Chondrocyte (in vitro differentiated cells): Measurements from ENCODE around the gene COL6A2. TPM values are rescaled to one million over a fixed set of nuclear protein-coding genes. Genes with fewer than 3 reads are reported as not detected.

Source experiments
- DNase-seq: peaks from one replicate; pipeline ENCODE4 v3.0.0; 2021; ENCODE audit warnings: mixed read lengths, low spot score
- H3K27ac Mint-ChIP-seq: one replicate; pipeline ENCODE4 v1.8.0; 2021; ENCODE audit warnings: mild to moderate bottlenecking, moderate library complexity, mixed read lengths; ENCODE audit not compliant: unreplicated experiment
- H3K27me3 Mint-ChIP-seq: 2 replicates; pipeline ENCODE4 v1.8.0; 2021; ENCODE audit warnings: low read depth, mixed read lengths
- H3K36me3 Mint-ChIP-seq: 2 replicates; pipeline ENCODE4 v1.8.0; 2021; ENCODE audit warnings: low read depth, mixed read lengths
- H3K4me1 Mint-ChIP-seq: 2 replicates; pipeline ENCODE4 v1.8.0; 2021; ENCODE audit warnings: low read depth, mild to moderate bottlenecking, mixed read lengths
- H3K4me3 Mint-ChIP-seq: one replicate; pipeline ENCODE4 v1.8.0; 2021; ENCODE audit warnings: mild to moderate bottlenecking, moderate library complexity, mixed read lengths; ENCODE audit not compliant: unreplicated experiment
- H3K9me3 Mint-ChIP-seq: 2 replicates; pipeline ENCODE4 v1.8.0; 2021; ENCODE audit warnings: low read depth, mixed read lengths
- CTCF ChIP-seq: fragments of 200-600 bp; sonication (generic); IDR thresholded peaks from 2 replicates; pipeline ENCODE4 v1.5.0; 2021; ENCODE audit warnings: antibody characterized with exemption, mild to moderate bottlenecking, moderate library complexity
- total RNA-seq: library from RNA; stranded (reverse); gene quantifications from 3 replicates; pipeline ENCODE4 v1.2.1, GENCODE V29; 2021

The COL6A2 gene
- total RNA-seq, 1 donor from 2014 or later: 1,646 TPM

DNA sequence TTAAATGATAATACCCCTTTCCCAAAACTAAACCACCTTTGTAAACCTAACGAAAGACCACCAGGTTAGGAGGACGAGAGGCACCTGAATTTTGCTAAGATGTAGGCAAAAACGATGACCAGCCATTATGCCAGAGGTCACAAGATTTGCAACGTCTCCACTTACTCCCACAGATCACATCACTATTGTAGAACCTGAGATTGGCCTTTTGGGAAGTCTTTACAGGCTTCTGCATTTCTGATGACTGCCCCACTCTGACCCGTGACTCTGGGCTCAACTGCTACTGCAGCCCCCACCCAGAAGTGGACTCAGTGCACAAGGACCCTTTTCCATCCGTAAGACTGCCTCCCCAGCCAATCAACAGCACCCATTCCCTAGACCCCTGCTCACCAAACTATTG, 36.4 kb upstream of the COL6A2 start:
- Mint-ChIP-seq H3K9me3 (peaks cover 14% of the 10 kb centered on the region), H3K36me3 (no peaks in the 10 kb centered on the region), H3K4me3 (no peak overlapping the region), H3K4me1 (peaks cover 76% of the 10 kb centered on the region), H3K27me3 (no peaks in the 10 kb centered on the region), H3K27ac (peak overlapping the region; percentile 97)
- no peak for TF ChIP-seq CTCF
- DNase-seq: no peak

- peaks cover 14% of the 10 kb centered on the region for H3K9me3 Mint-ChIP-seq
- peaks cover 76% of the 10 kb centered on the region for H3K4me1 Mint-ChIP-seq
- no peaks in the 10 kb centered on the region for H3K36me3 Mint-ChIP-seq
- TF ChIP-seq CTCF: no peak
- no peak overlapping the region for H3K27ac Mint-ChIP-seq
- no peak overlapping the region for H3K4me3 Mint-ChIP-seq
- no peak for DNase-seq
- H3K27me3 Mint-ChIP-seq: no peaks in the 10 kb centered on the region
These were observed 36.0 kb upstream of the COL6A2 start for GRCh38 chr21:46061950-46062349.

GRCh38 chr21:46062471-46063211, 35.3 kb upstream of the COL6A2 start:
- no peak for DNase-seq

GRCh38 chr21:46063227-46063626, 34.7 kb upstream of the COL6A2 start:
- Mint-ChIP-seq H3K4me1 (peaks cover 77% of the 10 kb centered on the region), H3K9me3 (peaks cover 14% of the 10 kb centered on the region), H3K27me3 (no peaks in the 10 kb centered on the region), H3K27ac (no peak overlapping the region), H3K36me3 (no peaks in the 10 kb centered on the region), H3K4me3 (no peak overlapping the region)
- no peak for DNase-seq
- no peak for TF ChIP-seq CTCF

More at GRCh38 chr21:46062471-46063211, 35.3 kb upstream of the COL6A2 start:
- Mint-ChIP-seq H3K36me3 (no peaks in the 10 kb centered on the region), H3K4me1 (peaks cover 77% of the 10 kb centered on the region), H3K9me3 (peaks cover 14% of the 10 kb centered on the region), H3K27ac (no peak overlapping the region), H3K27me3 (no peaks in the 10 kb centered on the region), H3K4me3 (no peak overlapping the region)
- TF ChIP-seq CTCF: no peak

- no peaks in the 10 kb centered on the region for H3K27me3 Mint-ChIP-seq
- peak overlapping the region; percentile 58 for H3K27ac Mint-ChIP-seq
- H3K4me1 Mint-ChIP-seq: peaks cover 71% of the 10 kb centered on the region
- no peak for TF ChIP-seq CTCF
- DNase-seq: peak; percentile 75
- no peaks in the 10 kb centered on the region for H3K36me3 Mint-ChIP-seq
- H3K4me3 Mint-ChIP-seq: peak overlapping the region; percentile 46
- peaks cover 14% of the 10 kb centered on the region for H3K9me3 Mint-ChIP-seq
These were observed 33.9 kb upstream of the COL6A2 start for GRCh38 chr21:46063734-46064680.
